Endodermal cell (in vitro differentiated cells): Measurements from ENCODE around the gene C6orf163. TPM values are rescaled to one million over a fixed set of nuclear protein-coding genes. Genes with fewer than 3 reads are reported as not detected.
"Not testable (repeated sequence)": the region's sequence is repeated elsewhere in the genome, so short reads cannot be mapped to it uniquely, and the experiment has no call there.

Source experiments
- DNase-seq: peaks from one replicate; pipeline ENCODE4 v3.0.0-alpha.2; 2017
- H3K27ac ChIP-seq: 2 replicates; pipeline ENCODE4 v1.5.1; 2013; ENCODE audit warnings: mild to moderate bottlenecking, low read depth, low read length, moderate library complexity
- H3K27me3 ChIP-seq: 2 replicates; pipeline ENCODE4 v1.6.1; 2013; ENCODE audit warnings: mild to moderate bottlenecking, low read length, moderate library complexity; ENCODE audit not compliant: insufficient read depth, control insufficient read depth, poor library complexity, severe bottlenecking
- H3K36me3 ChIP-seq: 2 replicates; pipeline ENCODE4 v1.7.0; 2013; ENCODE audit warnings: mild to moderate bottlenecking, low read length, moderate library complexity; ENCODE audit not compliant: control insufficient read depth, insufficient read depth
- H3K4me1 ChIP-seq: one replicate; pipeline ENCODE4 v1.7.0; 2013; ENCODE audit warnings: low read length; ENCODE audit not compliant: control insufficient read depth, insufficient read depth
- H3K4me3 ChIP-seq: 2 replicates; pipeline ENCODE4 v1.5.1; 2013; ENCODE audit warnings: mild to moderate bottlenecking, low read length, moderate library complexity
- H3K9ac ChIP-seq: 2 replicates; pipeline ENCODE4 v1.6.1; 2013; ENCODE audit warnings: mild to moderate bottlenecking, low read length, moderate library complexity; ENCODE audit not compliant: poor library complexity, severe bottlenecking; ENCODE audit errors: extremely low read depth
- H3K9me3 ChIP-seq: 2 replicates; pipeline ENCODE4 v1.6.1; 2013; ENCODE audit warnings: mild to moderate bottlenecking, low read length, moderate library complexity; ENCODE audit not compliant: control insufficient read depth
- H3K27ac Mint-ChIP-seq: 2 replicates; pipeline ENCODE4 v1.8.0; 2020; ENCODE audit warnings: mixed read lengths
- H3K27me3 Mint-ChIP-seq: 2 replicates; pipeline ENCODE4 v1.8.0; 2021; ENCODE audit warnings: mild to moderate bottlenecking, mixed read lengths; ENCODE audit not compliant: insufficient read depth
- H3K36me3 Mint-ChIP-seq: 2 replicates; pipeline ENCODE4 v1.8.0; 2020; ENCODE audit warnings: low read depth, mixed read lengths
- H3K4me1 Mint-ChIP-seq: 2 replicates; pipeline ENCODE4 v1.8.0; 2020; ENCODE audit warnings: mixed read lengths
- H3K4me3 Mint-ChIP-seq: 2 replicates; pipeline ENCODE4 v1.8.0; 2020; ENCODE audit warnings: mild to moderate bottlenecking, moderate library complexity, mixed read lengths
- H3K9me3 Mint-ChIP-seq: 2 replicates; pipeline ENCODE4 v1.8.0; 2020; ENCODE audit warnings: mild to moderate bottlenecking, mixed read lengths
- WGBS, 2 experiments: methylation state at CpG; one replicate each; pipeline versions ENCODE4 v1.1.5 to v1.1.7; 2013; ENCODE audit warnings: missing lambda C conversion rate in 2 of 2, mixed read lengths in 1 of 2; ENCODE audit not compliant: insufficient coverage in 1 of 2, insufficient read length in 1 of 2; 5-methylcytosine and 5-hydroxymethylcytosine counted together
- long read RNA-seq, 4 experiments: library from polyadenylated mRNA in 2 of 4; library from RNA in 1 of 4; library from capped mRNA in 1 of 4; stranded (forward) in 3 of 4; unstranded in 1 of 4; transcript quantifications; one replicate each; pipeline ENCODE4 v2.0.0, GENCODE V29; 2020 to 2021; ENCODE audit warnings: inconsistent platforms in 1 of 4
- polyA plus RNA-seq, 2 experiments: library from polyadenylated mRNA; stranded (reverse); fragments of 50-300 nt; gene quantifications; one replicate each; pipeline ENCODE4 v1.2.3, GENCODE V29; 2013
- total RNA-seq, 2 donors: library from RNA; stranded (reverse); fragmentation: NEBNext Ultra II Directional in 1 of 2; extraction: Animal tissue kit (Norgen Biotek cat#: 25700) in 1 of 2; gene quantifications; 2 replicates in 1 of 2; 3 replicates in 1 of 2; pipeline ENCODE4 v1.2.1, GENCODE V29; 2021
- TF ChIP-seq, protein P1 (sequence below): fragments of 200-600 bp; sonication (generic); conservative IDR thresholded peaks from 2 replicates; pipeline ENCODE4 v1.5.0; 2021; ENCODE audit warnings: antibody characterized with exemption, mild to moderate bottlenecking

C6orf163 gene
- total RNA-seq: 1 to 10 TPM; 4.5 to 5.2 TPM
- 2.3 TPM for polyA plus RNA-seq (2013, experiment 1 of 2)
- 2.3 TPM for polyA plus RNA-seq (2013, experiment 2 of 2)
- long read RNA-seq, experiment 1: 0 reads
- long read RNA-seq, experiment 2, partial matches to known transcripts: 0 of 3 reads
- long read RNA-seq, experiment 2, other reads (novel, unspliced or antisense): 2 of 3 reads
- long read RNA-seq, experiment 3, partial matches to known transcripts: 0 of 5 reads
- long read RNA-seq, experiment 3, other reads (novel, unspliced or antisense): 5 of 5 reads
- long read RNA-seq, experiment 4, partial matches to known transcripts: 0 of 1 reads
- long read RNA-seq, experiment 4, other reads (novel, unspliced or antisense): 1 of 1 reads

DNA sequence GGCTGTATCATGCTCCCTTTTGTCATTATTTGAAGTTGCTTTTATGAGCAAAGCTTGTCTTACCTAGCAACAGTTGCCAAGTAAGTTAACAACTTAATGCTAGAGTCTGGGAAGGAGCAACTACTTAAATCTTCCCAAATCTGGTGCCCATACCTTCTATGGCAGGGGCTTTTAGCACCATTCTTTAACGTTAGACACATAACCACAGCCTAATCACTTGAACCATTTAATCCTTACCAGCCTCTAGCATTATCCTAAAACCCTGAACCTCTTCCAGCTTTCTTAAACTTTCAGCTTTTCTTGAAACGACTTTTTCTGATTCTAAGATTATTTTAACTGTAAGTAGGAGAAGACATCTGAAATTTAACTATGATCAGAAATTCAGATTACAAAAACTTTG is at the start of gene C6orf163:
TSS of gene C6orf163 (plus strand) at position 83 of the 400 bp plus-strand sequence. CDS start at position 370, 287 bp downstream.
- H3K36me3 Mint-ChIP-seq: no peaks in the 10 kb centered on the region
- WGBS, 2 experiments: 67 to 90% methylated on average over 1 of the region's 2 CpGs
- Histone ChIP-seq H3K27ac (no peak within 1 kb of the TSS), H3K9ac (no peak within 1 kb of the TSS), H3K36me3 (peaks cover 6% of the 10 kb centered on the region), H3K9me3 (no peaks in the 10 kb centered on the region), H3K4me3 (no peak within 1 kb of the TSS), H3K27me3 (no peaks in the 10 kb centered on the region), H3K4me1 (peaks cover 5% of the 10 kb centered on the region)
- H3K27ac Mint-ChIP-seq: no peak within 1 kb of the TSS
- no peaks in the 10 kb centered on the region for H3K27me3 Mint-ChIP-seq
- H3K9me3 Mint-ChIP-seq: no peaks in the 10 kb centered on the region
- DNase-seq: no peak
- H3K4me1 Mint-ChIP-seq: peaks cover 23% of the 10 kb centered on the region
- TF ChIP-seq, protein P1, sequence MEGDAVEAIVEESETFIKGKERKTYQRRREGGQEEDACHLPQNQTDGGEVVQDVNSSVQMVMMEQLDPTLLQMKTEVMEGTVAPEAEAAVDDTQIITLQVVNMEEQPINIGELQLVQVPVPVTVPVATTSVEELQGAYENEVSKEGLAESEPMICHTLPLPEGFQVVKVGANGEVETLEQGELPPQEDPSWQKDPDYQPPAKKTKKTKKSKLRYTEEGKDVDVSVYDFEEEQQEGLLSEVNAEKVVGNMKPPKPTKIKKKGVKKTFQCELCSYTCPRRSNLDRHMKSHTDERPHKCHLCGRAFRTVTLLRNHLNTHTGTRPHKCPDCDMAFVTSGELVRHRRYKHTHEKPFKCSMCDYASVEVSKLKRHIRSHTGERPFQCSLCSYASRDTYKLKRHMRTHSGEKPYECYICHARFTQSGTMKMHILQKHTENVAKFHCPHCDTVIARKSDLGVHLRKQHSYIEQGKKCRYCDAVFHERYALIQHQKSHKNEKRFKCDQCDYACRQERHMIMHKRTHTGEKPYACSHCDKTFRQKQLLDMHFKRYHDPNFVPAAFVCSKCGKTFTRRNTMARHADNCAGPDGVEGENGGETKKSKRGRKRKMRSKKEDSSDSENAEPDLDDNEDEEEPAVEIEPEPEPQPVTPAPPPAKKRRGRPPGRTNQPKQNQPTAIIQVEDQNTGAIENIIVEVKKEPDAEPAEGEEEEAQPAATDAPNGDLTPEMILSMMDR: no peak
- H3K4me3 Mint-ChIP-seq: no peak within 1 kb of the TSS

DNA sequence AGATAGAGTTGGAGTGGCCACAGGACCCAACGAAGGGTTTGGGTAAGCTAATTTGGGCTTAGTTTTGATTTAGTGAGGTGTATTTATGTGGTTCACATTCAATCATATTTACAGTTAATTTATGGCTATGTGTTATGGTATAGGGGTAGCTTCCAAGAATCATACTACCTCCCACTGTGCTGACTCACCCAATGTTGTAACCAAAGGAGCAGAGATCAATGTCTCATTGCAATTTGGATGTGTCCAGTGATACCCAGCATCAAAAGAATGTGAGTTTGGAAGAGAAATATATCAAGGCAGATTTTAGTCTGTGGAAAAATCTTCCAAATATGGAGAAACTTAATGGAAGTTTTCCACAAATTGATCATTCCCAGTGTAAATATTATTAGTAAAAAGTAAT is 47.5 kb upstream of the C6orf163 start:
- H3K27ac Mint-ChIP-seq: no peak overlapping the region
- Histone ChIP-seq H3K9me3 (peaks cover 14% of the 10 kb centered on the region), H3K4me1 (no peaks in the 10 kb centered on the region), H3K9ac (no peak overlapping the region), H3K27me3 (peaks cover 5% of the 10 kb centered on the region), H3K27ac (no peak overlapping the region), H3K36me3 (no peaks in the 10 kb centered on the region), H3K4me3 (no peak overlapping the region)
- peaks cover 19% of the 10 kb centered on the region for H3K9me3 Mint-ChIP-seq
- TF ChIP-seq, protein P1: no peak
- peaks cover 2% of the 10 kb centered on the region for H3K27me3 Mint-ChIP-seq
- H3K36me3 Mint-ChIP-seq: no peaks in the 10 kb centered on the region
- H3K4me1 Mint-ChIP-seq: peaks cover 8% of the 10 kb centered on the region
- no peak overlapping the region for H3K4me3 Mint-ChIP-seq
- DNase-seq: no peak
- 100% methylated on average over 1 of the region's 1 CpG; no CpG with 5 or more reads in 1 of the 2 experiments for WGBS, 2 experiments

DNA sequence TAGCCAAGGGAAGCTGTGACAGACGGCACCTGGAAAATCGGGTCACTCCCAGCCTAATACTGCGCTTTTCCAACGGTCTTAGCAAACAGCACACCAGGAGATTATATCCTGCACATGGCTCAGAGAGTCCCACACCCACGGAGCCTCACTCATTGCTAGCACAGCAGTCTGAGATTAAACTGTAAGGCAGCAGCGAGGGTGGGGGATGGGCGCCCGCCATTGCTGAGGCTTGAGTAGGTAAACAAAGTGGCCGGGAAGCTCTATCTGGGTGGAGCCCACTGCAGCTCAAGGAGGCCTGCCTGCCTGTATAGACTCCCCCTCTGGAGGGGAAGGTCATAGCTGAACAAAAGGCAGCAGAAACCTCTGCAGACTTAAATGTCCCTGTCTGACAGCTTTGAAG is 43.3 kb upstream of the C6orf163 start:
- not testable (repeated sequence) for H3K4me3 Mint-ChIP-seq, H3K27ac ChIP-seq, H3K4me3 ChIP-seq, DNase-seq, H3K27me3 Mint-ChIP-seq, H3K36me3 ChIP-seq, H3K27ac Mint-ChIP-seq, H3K4me1 Mint-ChIP-seq, H3K27me3 ChIP-seq, H3K4me1 ChIP-seq, H3K9ac ChIP-seq, H3K36me3 Mint-ChIP-seq
- peaks cover 39% of the 10 kb centered on the region for H3K9me3 Mint-ChIP-seq
- 83 to 86% methylated on average over 8 to 9 of the region's 9 CpGs for WGBS, 2 experiments
- H3K9me3 ChIP-seq: peaks cover 14% of the 10 kb centered on the region
